Coronary artery (tissue), 2 donors: ENCODE results near the gene SPATA31E1.

Experiments
- DNase-seq: peaks from one replicate; pipeline ENCODE4 v3.0.0-alpha.2; 2017; ENCODE audit warnings: low spot score
- H3K27ac ChIP-seq, 2 donors: fragments of 200-600 bp; sonication (generic); one replicate each; pipeline ENCODE4 v1.5.1; 2016 to 2019
- H3K4me3 ChIP-seq: fragments of 200-600 bp; sonication (generic); 2 replicates; pipeline ENCODE4 v1.5.1; 2016; ENCODE audit warnings: mild to moderate bottlenecking, moderate library complexity
- TF ChIP-seq, protein P1 (sequence below): fragments of 200-600 bp; sonication (generic); IDR thresholded peaks from one replicate; pipeline ENCODE4 v1.5.1; 2019; ENCODE audit warnings: antibody characterized with exemption

SPATA31E1 gene

DNA sequence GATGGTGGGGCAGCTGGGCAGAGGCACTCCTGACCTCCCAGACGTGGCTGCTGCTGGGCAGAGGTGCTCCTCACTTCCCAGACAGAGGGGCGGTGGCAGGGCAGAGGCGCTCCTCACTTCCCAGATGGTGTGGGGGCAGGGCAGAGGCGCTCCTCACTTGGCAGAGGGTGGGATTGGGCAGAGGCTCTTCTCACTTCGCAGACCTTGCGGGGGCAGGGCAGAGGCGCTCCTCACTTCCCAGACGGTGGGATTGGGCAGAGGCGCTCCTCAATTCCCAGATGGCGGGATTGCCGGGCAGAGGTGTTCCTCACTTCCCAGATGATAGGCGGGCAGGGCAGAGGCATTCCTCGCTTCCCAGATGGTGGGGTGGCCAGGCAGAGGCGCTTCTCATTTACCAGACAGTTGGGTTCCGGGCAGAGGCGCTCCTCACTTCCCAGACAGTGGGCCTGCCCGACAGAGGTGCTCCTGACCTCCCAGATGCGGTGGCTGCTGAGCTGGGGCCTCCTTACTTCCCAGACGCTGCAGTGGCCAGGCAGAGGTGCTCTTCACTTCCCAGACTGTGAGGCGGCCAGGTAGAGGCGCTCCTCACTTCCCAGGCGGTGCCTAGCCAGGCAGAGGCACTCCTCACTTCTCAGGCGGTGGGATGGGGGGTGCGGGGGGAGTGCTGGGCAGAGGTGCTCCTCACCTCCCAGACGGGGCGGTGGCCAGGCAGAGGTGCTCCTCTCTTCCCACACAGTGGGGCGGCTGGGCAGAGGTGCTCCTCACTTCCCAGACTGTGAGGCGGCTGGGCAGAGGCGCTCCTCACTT lies 25.3 kb upstream of the SPATA31E1 start:
- Histone ChIP-seq H3K4me3 (no peak overlapping the region), H3K27ac (no peak overlapping the region)
- DNase-seq, result no peak
- TF ChIP-seq, protein P1, sequence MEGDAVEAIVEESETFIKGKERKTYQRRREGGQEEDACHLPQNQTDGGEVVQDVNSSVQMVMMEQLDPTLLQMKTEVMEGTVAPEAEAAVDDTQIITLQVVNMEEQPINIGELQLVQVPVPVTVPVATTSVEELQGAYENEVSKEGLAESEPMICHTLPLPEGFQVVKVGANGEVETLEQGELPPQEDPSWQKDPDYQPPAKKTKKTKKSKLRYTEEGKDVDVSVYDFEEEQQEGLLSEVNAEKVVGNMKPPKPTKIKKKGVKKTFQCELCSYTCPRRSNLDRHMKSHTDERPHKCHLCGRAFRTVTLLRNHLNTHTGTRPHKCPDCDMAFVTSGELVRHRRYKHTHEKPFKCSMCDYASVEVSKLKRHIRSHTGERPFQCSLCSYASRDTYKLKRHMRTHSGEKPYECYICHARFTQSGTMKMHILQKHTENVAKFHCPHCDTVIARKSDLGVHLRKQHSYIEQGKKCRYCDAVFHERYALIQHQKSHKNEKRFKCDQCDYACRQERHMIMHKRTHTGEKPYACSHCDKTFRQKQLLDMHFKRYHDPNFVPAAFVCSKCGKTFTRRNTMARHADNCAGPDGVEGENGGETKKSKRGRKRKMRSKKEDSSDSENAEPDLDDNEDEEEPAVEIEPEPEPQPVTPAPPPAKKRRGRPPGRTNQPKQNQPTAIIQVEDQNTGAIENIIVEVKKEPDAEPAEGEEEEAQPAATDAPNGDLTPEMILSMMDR, result no peak

DNA sequence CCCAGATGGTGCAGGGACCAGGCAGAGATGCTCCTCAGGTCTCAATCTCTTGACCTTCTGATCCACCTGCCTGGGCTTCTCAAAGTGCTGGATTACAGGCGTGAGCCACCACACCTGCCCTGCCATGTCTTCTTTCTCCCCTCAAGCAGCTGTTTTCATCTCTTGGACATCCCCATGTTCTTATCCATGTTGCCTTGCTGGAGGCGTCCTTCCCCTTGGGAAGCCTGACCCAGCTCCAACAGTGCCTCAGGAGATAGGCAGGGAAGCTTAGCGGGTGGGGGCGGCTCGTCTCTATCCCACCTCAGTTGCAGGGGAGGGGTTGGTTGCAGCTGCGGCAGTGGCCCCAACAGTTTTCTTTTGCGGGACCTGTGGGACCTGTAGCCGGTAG lies 24.7 kb upstream of the SPATA31E1 start:
- Histone ChIP-seq H3K4me3 (no peak overlapping the region), H3K27ac (no peak overlapping the region)
- TF ChIP-seq, protein P1, result no peak
- no peak for DNase-seq

DNA sequence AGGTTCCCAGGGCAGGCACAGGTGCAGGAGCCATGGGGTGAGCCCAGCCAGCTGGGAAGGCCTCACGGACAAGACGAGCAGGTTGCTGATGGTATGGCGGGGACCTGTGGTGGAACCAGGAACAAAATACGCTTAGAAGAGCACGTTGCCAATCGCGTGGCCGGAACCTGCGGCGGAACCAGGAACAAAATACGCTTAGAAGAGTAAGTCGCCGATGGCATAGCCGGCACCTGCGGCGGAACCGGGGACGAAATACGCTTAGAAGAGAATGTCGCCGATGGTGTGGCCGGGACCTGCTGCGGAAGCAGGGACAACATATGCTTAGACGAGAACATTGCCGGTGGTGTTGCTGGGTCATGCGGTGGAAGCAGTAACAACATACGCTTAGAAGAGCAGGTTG lies 23.5 kb upstream of the SPATA31E1 start:
- TF ChIP-seq, protein P1, result no peak
- Histone ChIP-seq H3K27ac (no peak overlapping the region), H3K4me3 (no peak overlapping the region)
- no peak for DNase-seq

DNA sequence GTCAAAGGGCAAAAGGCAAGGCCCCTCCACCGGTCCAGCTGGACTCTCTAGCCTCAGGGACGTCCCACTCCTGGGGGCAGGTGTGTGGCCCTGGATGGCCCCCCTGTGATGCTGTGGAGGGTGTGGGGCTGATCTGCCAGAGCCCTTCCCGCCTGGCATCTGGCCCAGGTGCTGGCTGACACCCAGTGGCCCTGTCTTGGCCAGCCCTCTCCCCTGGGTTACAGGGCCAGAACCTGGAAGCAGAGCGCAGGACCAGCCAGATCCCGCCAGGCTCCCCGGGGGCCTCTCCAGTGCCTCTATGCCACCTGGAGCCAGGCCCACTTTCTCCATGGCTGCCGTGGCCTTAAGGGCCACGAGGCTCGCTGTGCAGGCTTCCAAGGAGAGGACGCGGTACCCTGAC lies 22.9 kb upstream of the SPATA31E1 start:
- no peak for DNase-seq
- TF ChIP-seq, protein P1, result no peak
- Histone ChIP-seq H3K27ac (no peak overlapping the region), H3K4me3 (no peak overlapping the region)

DNA sequence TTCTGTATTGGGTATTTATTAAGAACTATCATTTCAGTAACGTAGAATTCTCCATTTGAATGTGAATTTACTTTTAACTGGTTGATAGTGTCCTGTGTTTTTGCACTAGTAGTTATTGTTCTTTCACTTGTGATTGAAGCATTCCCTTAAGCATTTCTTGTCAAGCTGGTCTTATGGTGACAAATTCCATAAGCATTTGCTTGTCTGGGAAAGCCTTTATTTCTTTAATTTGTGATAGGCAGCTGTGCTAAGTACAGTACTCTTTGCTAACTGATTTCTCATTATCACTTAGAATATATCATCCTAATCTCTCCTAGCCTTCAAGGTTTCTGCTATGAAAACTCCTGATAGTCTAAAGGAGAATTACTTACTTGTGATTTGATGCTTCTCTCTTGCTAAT lies 21.3 kb upstream of the SPATA31E1 start:
- no peak overlapping the region for H3K4me3 ChIP-seq
- TF ChIP-seq, protein P1, result no peak
- no peak overlapping the region for H3K27ac ChIP-seq
- DNase-seq, result no peak

DNA sequence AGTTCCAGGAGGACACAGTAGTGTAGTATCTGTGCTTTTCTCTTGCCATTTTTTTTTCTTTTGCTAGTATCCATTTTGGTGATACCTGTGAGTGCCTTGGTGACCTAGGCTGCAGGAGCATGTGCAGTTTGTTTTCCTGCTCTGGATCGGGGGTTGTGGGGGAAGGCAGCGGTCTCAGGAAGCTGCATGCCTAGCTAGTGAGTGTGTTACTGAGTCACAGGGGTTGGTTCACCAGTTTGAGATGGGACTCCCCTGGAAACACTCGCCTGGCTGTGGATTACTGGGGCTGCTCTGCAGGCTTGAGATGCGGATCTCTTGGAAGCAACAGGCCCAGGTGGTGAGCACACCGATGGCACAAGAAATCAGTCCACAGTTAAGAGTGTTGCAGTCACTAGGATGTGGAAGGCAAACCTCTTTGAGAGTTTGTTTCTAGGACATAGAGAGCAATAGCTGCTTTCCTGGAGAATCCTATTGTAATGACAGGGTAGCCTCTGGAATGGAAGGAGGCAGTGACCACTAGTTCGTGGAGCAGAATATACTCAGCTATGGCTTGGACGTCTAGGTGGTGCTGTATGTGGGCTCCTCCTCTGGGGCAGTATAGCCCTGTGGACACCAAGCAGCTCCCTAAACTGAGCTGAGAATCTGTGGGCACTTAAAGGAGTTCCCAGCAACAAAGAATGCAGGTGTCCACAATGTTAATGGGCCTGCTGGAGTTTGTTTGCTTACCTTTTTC lies 20.0 kb upstream of the SPATA31E1 start:
- no peak overlapping the region for H3K4me3 ChIP-seq
- no peak overlapping the region for H3K27ac ChIP-seq
- TF ChIP-seq, protein P1, result no peak
- DNase-seq, result no peak
